WI38 (cell line): ENCODE results near the gene TRDN.

Source experiments
- H3K4me3 ChIP-seq: 2 replicates; pipeline ENCODE4 v1.5.1; 2011; ENCODE audit warnings: low read depth, mild to moderate bottlenecking, control low read depth, low read length
- CTCF ChIP-seq: IDR thresholded peaks from 2 replicates; pipeline ENCODE4 v1.5.1; 2012; ENCODE audit warnings: low read depth, mild to moderate bottlenecking, control low read depth, low read length

TRDN gene

GRCh38 chr6:123662757-123663156 lies 26.0 kb upstream of the TRDN start:
- no peak overlapping the region for H3K4me3 ChIP-seq
- no peak for TF ChIP-seq CTCF

GRCh38 chr6:123661105-123661891 lies 24.5 kb upstream of the TRDN start:
- TF ChIP-seq CTCF, result no peak

GRCh38 chr6:123659960-123660748 lies 23.4 kb upstream of the TRDN start:
- no peak for TF ChIP-seq CTCF
- no peak overlapping the region for H3K4me3 ChIP-seq

More at GRCh38 chr6:123661105-123661891, 24.5 kb upstream of the TRDN start:
- no peak overlapping the region for H3K4me3 ChIP-seq

GRCh38 chr6:123658848-123659247 lies 22.1 kb upstream of the TRDN start:
- H3K4me3 ChIP-seq, result no peak overlapping the region
- TF ChIP-seq CTCF, result no peak

- TF ChIP-seq CTCF, result no peak
- no peak overlapping the region for H3K4me3 ChIP-seq
These were observed 19.0 kb upstream of the TRDN start for GRCh38 chr6:123655521-123656306.

GRCh38 chr6:123648723-123649122 lies 12.0 kb upstream of the TRDN start:
- TF ChIP-seq CTCF, result no peak

More at GRCh38 chr6:123648723-123649122, 12.0 kb upstream of the TRDN start:
- H3K4me3 ChIP-seq, result no peak overlapping the region
